Mesenchymal stem cell (in vitro differentiated cells and primary cell): ENCODE data around the gene PLXDC1.
"Not testable (repeated sequence)": the region's sequence is repeated elsewhere in the genome, so short reads cannot be mapped to it uniquely, and the experiment has no call there.

Experiments used
- DNase-seq: peaks from one replicate; pipeline ENCODE4 v3.0.0-alpha.2; 2013
- H2AFZ ChIP-seq: one replicate; pipeline ENCODE4 v1.6.1; 2013; ENCODE audit warnings: low read depth, mild to moderate bottlenecking, control low read depth, inconsistent platforms, low read length, moderate library complexity
- H2AK5ac ChIP-seq: 2 replicates; pipeline ENCODE4 v1.6.1; 2013; ENCODE audit warnings: low read length, moderate library complexity, mild to moderate bottlenecking, inconsistent platforms; ENCODE audit not compliant: severe bottlenecking
- H2BK120ac ChIP-seq: one replicate; pipeline ENCODE4 v1.6.1; 2013; ENCODE audit warnings: low read depth, mild to moderate bottlenecking, inconsistent platforms, low read length, moderate library complexity
- H2BK12ac ChIP-seq, 2 experiments: one replicate each; pipeline ENCODE4 v1.6.1; 2013; ENCODE audit warnings: inconsistent platforms in 2 of 2, low read length in 2 of 2, mild to moderate bottlenecking in 2 of 2, moderate library complexity in 2 of 2, control low read depth in 1 of 2
- H2BK15ac ChIP-seq: one replicate; pipeline ENCODE4 v1.6.1; 2013; ENCODE audit warnings: mild to moderate bottlenecking, low read depth, inconsistent platforms; ENCODE audit not compliant: poor library complexity, severe bottlenecking
- H2BK5ac ChIP-seq: 2 replicates; pipeline ENCODE4 v1.6.1; 2013; ENCODE audit warnings: low read depth, mild to moderate bottlenecking, low read length, control low read depth, inconsistent platforms; ENCODE audit not compliant: poor library complexity, severe bottlenecking
- H3K14ac ChIP-seq, 2 experiments: one replicate each; pipeline ENCODE4 v1.6.1; 2013; ENCODE audit warnings: inconsistent platforms in 2 of 2, low read length in 2 of 2, control low read depth in 1 of 2, mild to moderate bottlenecking in 1 of 2, moderate library complexity in 1 of 2
- H3K18ac ChIP-seq, 2 experiments: one replicate each; pipeline ENCODE4 v1.6.1; 2013; ENCODE audit warnings: inconsistent platforms in 2 of 2, low read length in 2 of 2, control low read depth in 1 of 2, low read depth in 1 of 2, mild to moderate bottlenecking in 1 of 2
- H3K23ac ChIP-seq, 2 experiments: one replicate each; pipeline ENCODE4 v1.6.1; 2013; ENCODE audit warnings: inconsistent platforms in 2 of 2, low read length in 2 of 2, mild to moderate bottlenecking in 2 of 2, moderate library complexity in 2 of 2, control low read depth in 1 of 2
- H3K27ac ChIP-seq: 2 replicates; pipeline ENCODE4 v1.5.1; 2013; ENCODE audit warnings: mild to moderate bottlenecking, moderate library complexity, low read length, control low read depth, inconsistent platforms; ENCODE audit not compliant: poor library complexity, severe bottlenecking
- H3K27me3 ChIP-seq, 2 experiments: 2 replicates each; pipeline versions ENCODE4 v1.6.1 to v1.7.0; 2013; ENCODE audit warnings: low read length in 2 of 2, mild to moderate bottlenecking in 2 of 2, moderate library complexity in 2 of 2, control low read depth in 1 of 2, inconsistent platforms in 1 of 2; ENCODE audit not compliant: control insufficient read depth in 1 of 2, insufficient read depth in 1 of 2
- H3K36me3 ChIP-seq, 2 experiments: 2 replicates each; pipeline versions ENCODE4 v1.6.1 to v1.7.0; 2013; ENCODE audit warnings: low read length in 2 of 2, control low read depth in 1 of 2, inconsistent platforms in 1 of 2, low read depth in 1 of 2, mild to moderate bottlenecking in 1 of 2; ENCODE audit not compliant: insufficient read depth in 2 of 2, control insufficient read depth in 1 of 2
- H3K4ac ChIP-seq, 2 experiments: one replicate each; pipeline ENCODE4 v1.6.1; 2013; ENCODE audit warnings: inconsistent platforms in 2 of 2, low read length in 2 of 2, mild to moderate bottlenecking in 2 of 2, moderate library complexity in 2 of 2, control low read depth in 1 of 2, low read depth in 1 of 2
- H3K4me1 ChIP-seq: 2 replicates; pipeline ENCODE4 v1.6.1; 2013; ENCODE audit warnings: low read depth, low read length, control low read depth; ENCODE audit not compliant: control insufficient read depth, insufficient read depth
- H3K4me2 ChIP-seq: 2 replicates; pipeline ENCODE4 v1.6.1; 2013; ENCODE audit warnings: low read length, mild to moderate bottlenecking, inconsistent platforms; ENCODE audit not compliant: poor library complexity, severe bottlenecking
- H3K4me3 ChIP-seq, 2 experiments: 2 replicates each; pipeline versions ENCODE4 v1.5.1 to v1.7.0; 2013; ENCODE audit warnings: low read length in 2 of 2, mild to moderate bottlenecking in 2 of 2, control low read depth in 1 of 2, low read depth in 1 of 2; ENCODE audit not compliant: insufficient read depth in 1 of 2
- H3K79me1 ChIP-seq: replicated peaks from 2 replicates; pipeline ENCODE4 v1.6.1; 2013; ENCODE audit warnings: mild to moderate bottlenecking, control low read depth, low read length, inconsistent platforms; ENCODE audit not compliant: poor library complexity, severe bottlenecking
- H3K9ac ChIP-seq: 2 replicates; pipeline ENCODE4 v1.7.0; 2013; ENCODE audit warnings: mild to moderate bottlenecking, low read length, moderate library complexity
- H3K9me3 ChIP-seq: 2 replicates; pipeline ENCODE4 v1.7.0; 2013; ENCODE audit warnings: mild to moderate bottlenecking, low read length; ENCODE audit not compliant: control insufficient read depth
- H4K8ac ChIP-seq: one replicate; pipeline ENCODE4 v1.6.1; 2013; ENCODE audit warnings: inconsistent platforms, mild to moderate bottlenecking, low read length, moderate library complexity
- H4K91ac ChIP-seq: one replicate; pipeline ENCODE4 v1.6.1; 2013; ENCODE audit warnings: mild to moderate bottlenecking, low read length, inconsistent platforms
- WGBS: methylation state at CpG from one replicate; pipeline ENCODE4 v1.1.7; 2013; ENCODE audit warnings: mixed read lengths; 5-methylcytosine and 5-hydroxymethylcytosine counted together

The PLXDC1 gene

DNA sequence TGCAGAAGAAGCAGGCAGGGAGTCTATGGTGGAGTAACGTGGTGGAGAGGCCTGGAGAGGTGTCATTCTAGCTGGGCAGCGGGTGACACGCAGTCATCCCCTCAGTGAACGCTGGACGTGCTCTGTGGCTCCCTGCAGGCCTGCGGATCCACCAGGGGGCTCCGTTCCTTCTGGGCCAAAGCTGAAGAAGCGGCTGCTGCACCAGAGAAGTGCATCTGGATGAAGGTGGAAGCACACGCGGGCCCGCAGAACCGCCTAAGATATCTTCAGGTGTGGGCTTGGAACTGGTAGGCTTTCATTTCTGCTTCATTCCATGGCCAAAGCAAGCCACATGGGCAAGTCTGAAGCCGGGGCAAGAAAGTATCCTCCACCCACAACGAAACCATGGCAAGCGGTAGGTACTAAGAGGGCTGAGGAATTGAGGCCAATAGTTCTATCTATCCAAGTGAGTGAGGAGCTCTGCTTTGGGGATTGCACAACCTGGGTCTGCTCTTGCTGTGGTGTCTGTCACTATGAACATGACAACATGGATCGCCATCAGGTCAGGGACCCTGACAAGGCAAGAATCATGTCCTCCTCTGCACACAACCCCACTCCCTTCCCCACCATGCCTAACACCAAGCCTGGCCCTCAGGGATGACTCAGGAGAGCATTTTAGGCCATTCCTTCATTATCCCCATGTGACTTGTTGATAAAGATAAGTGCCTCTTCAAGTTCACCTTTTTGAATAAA, 105.3 kb downstream of the PLXDC1 start:
- no peak for DNase-seq
- H3K18ac ChIP-seq: no peak overlapping the region
- H2BK15ac ChIP-seq: no peak overlapping the region
- no peak overlapping the region for H2AFZ ChIP-seq
- H2AK5ac ChIP-seq: no peak overlapping the region
- peaks cover 0 to 4% of the 10 kb centered on the region in 2 experiments for H3K36me3 ChIP-seq
- no peak overlapping the region for H2BK12ac ChIP-seq
- no peaks in the 10 kb centered on the region for H3K4me1 ChIP-seq
- peaks cover 0 to 1% of the 10 kb centered on the region in 2 experiments for H3K27me3 ChIP-seq
- H2BK5ac ChIP-seq: no peak overlapping the region
- peak overlapping the region; percentile 27 for H4K91ac ChIP-seq
- no peak overlapping the region for H3K14ac ChIP-seq
- no peak overlapping the region for H3K23ac ChIP-seq
- no peak overlapping the region for H2BK120ac ChIP-seq
- no peaks in the 10 kb centered on the region for H3K79me1 ChIP-seq
- peak overlapping the region; percentile 7 for H4K8ac ChIP-seq
- no peak overlapping the region for H3K4ac ChIP-seq
- H3K27ac ChIP-seq: no peak overlapping the region
- H3K9ac ChIP-seq: peak overlapping the region; percentile 26
- no peak overlapping the region for H3K4me2 ChIP-seq
- 93% methylated on average over 16 of the region's 16 CpGs for WGBS
- peaks cover 33% of the 10 kb centered on the region for H3K9me3 ChIP-seq
- H3K4me3 ChIP-seq: peak overlapping the region in 1 of 2 experiments; percentile 54

DNA sequence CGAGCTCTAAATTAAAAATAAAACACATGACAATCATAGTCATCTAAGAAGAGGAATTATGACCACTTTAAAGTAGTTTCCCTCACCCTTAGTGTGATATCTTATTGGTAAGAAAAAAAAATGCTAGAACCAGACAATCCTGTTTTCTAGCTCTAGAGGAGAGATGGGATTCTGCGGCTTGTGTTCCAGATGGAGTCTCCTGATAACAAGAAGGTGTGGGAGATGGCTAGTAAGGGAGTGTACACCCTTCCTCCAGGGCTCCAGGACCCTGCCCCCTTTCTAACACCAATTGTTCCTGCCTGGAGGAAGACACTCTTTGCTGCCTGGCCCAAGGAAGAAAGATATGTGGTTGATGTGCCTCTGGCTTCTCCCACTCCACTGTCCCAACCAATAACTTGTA, 115.4 kb downstream of the PLXDC1 start:
- no peak overlapping the region for H3K23ac ChIP-seq
- H3K9me3 ChIP-seq: no peaks in the 10 kb centered on the region
- no peak overlapping the region for H2BK15ac ChIP-seq
- H3K4me3 ChIP-seq: no peak overlapping the region
- no peak overlapping the region for H2AK5ac ChIP-seq
- no peak overlapping the region for H4K8ac ChIP-seq
- no peaks in the 10 kb centered on the region for H3K79me1 ChIP-seq
- no peak for DNase-seq
- H3K9ac ChIP-seq: no peak overlapping the region
- H3K4ac ChIP-seq: no peak overlapping the region
- no peak overlapping the region for H2BK120ac ChIP-seq
- H3K36me3 ChIP-seq: no peaks in the 10 kb centered on the region
- H3K18ac ChIP-seq: no peak overlapping the region
- H3K4me2 ChIP-seq: no peak overlapping the region
- H3K27ac ChIP-seq: no peak overlapping the region
- no peaks in the 10 kb centered on the region for H3K4me1 ChIP-seq
- H2BK5ac ChIP-seq: no peak overlapping the region
- no peak overlapping the region for H4K91ac ChIP-seq
- no peak overlapping the region for H2BK12ac ChIP-seq
- no peak overlapping the region for H3K14ac ChIP-seq
- H3K27me3 ChIP-seq: peaks cover 0 to 8% of the 10 kb centered on the region in 2 experiments
- WGBS: no CpG with 5 or more reads among the region's 2 CpGs
- H2AFZ ChIP-seq: no peak overlapping the region

DNA sequence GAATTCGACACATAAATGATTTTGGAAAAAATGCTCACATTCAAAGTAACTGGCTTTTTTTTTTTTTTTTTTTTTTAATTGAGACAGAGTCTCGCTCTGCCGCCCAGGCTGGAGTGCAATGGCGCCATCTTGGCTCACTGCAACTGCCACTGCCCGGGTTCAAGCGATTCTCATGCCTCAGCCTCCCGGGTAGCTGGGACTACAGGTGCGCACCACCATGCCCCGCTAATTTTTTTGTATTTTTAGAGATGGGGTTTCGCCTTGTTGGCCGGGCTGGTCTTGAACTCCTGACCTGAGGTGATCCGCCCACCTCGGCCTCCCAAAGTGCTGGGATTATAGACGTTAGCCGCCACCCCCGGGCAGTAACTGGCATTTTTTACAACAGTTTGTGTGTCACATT, 115.9 kb downstream of the PLXDC1 start:
- H3K36me3 ChIP-seq, H2BK15ac ChIP-seq, H3K4me2 ChIP-seq, H3K27me3 ChIP-seq, H2BK12ac ChIP-seq, H3K23ac ChIP-seq, H3K79me1 ChIP-seq, H3K14ac ChIP-seq, H2BK5ac ChIP-seq, H2AFZ ChIP-seq, H3K27ac ChIP-seq, H3K4ac ChIP-seq, H3K18ac ChIP-seq, H3K9me3 ChIP-seq, H3K4me1 ChIP-seq, H4K8ac ChIP-seq, H4K91ac ChIP-seq, H3K4me3 ChIP-seq, H2AK5ac ChIP-seq, H2BK120ac ChIP-seq, DNase-seq, H3K9ac ChIP-seq: not testable (repeated sequence)
- no CpG with 5 or more reads among the region's 16 CpGs for WGBS

DNA sequence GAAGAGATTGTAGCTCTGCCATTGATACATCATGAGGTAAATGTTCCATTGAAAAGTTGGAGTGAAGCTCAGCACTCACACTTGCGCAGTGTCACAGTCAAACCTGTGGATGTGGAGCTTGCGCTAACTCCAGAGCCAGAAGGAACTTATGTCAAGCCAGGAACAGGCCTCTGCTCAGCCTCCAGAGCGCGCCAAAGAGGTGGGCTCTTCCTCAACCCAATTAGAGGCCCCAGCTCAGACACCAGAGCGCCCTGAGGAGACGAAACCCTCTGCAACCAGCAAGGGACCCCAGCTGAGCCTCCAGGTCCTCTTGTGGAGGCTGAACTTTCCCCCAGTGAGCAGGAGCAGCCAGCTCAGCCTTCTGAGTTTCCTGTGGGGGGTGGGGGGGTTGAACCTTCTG, 122.7 kb downstream of the PLXDC1 start:
- Histone ChIP-seq H2AK5ac (no peak overlapping the region), H3K4me1 (peaks cover 5% of the 10 kb centered on the region), H3K4me3 (no peak overlapping the region), H3K27ac (no peak overlapping the region), H3K79me1 (no peaks in the 10 kb centered on the region), H3K9ac (no peak overlapping the region), H3K9me3 (no peaks in the 10 kb centered on the region), H4K8ac (no peak overlapping the region), H3K27me3 (peaks cover 13 to 38% of the 10 kb centered on the region in 2 experiments), H3K23ac (no peak overlapping the region), H2BK12ac (no peak overlapping the region), H2BK120ac (no peak overlapping the region), H3K4ac (no peak overlapping the region), H2AFZ (no peak overlapping the region), H4K91ac (no peak overlapping the region), H3K18ac (no peak overlapping the region), H2BK15ac (no peak overlapping the region), H3K36me3 (no peaks in the 10 kb centered on the region), H3K14ac (no peak overlapping the region), H2BK5ac (no peak overlapping the region), H3K4me2 (no peak overlapping the region)
- 85% methylated on average over 6 of the region's 6 CpGs for WGBS
- no peak for DNase-seq
